ENCODE measurements around the gene EFL1. TPM values are rescaled to one million over a fixed set of nuclear protein-coding genes. Genes with fewer than 3 reads are reported as not detected.

EFL1 gene
- total and polyA plus RNA-seq, 11 donors = 3.5 to 19.2 (median 15.6) TPM

- intact Hi-C loops (cut with DNase I) = no loop called here
- WGBS, 4 donors = 64 to 72% (median 68%) methylated on average over 13 of the region's 13 CpGs
- no peak for ATAC-seq
- DNase-seq = no peak
- no peak for TF ChIP-seq CTCF (IDR thresholded peaks at IDR 0.05)
- no peak for TF ChIP-seq POLR2A (IDR thresholded peaks at IDR 0.05)
- no peaks in the 10 kb centered on the region for H3K36me3 ChIP-seq
- no peaks in the 10 kb centered on the region for H3K27me3 ChIP-seq
- no peak overlapping the region for H3K27ac ChIP-seq
- no peaks in the 10 kb centered on the region for H3K4me1 ChIP-seq
- H3K9me3 ChIP-seq = peaks cover 0 to 5% (median 0%) of the 10 kb centered on the region in 12 donors
- no peak overlapping the region for H3K4me3 ChIP-seq
Observed at GRCh38 chr15:82093774-82094211, 168.7 kb downstream of the EFL1 start.

GRCh38 chr15:82093325-82093724 lies 169.2 kb downstream of the EFL1 start:
- H3K4me1 ChIP-seq = no peaks in the 10 kb centered on the region
- H3K9me3 ChIP-seq = peaks cover 0 to 5% (median 0%) of the 10 kb centered on the region in 12 donors
- no peak overlapping the region for H3K4me3 ChIP-seq
- intact Hi-C loops (cut with DNase I) = no loop called here
- no peaks in the 10 kb centered on the region for H3K27me3 ChIP-seq
- H3K27ac ChIP-seq = no peak overlapping the region
- TF ChIP-seq POLR2A (IDR thresholded peaks at IDR 0.05) = no peak
- TF ChIP-seq CTCF (IDR thresholded peaks at IDR 0.05) = no peak
- H3K36me3 ChIP-seq = no peaks in the 10 kb centered on the region
- DNase-seq (no peak), ATAC-seq (no peak)
- 87 to 92% (median 89%) methylated on average over 5 of the region's 5 CpGs for WGBS, 4 donors

- H3K27ac ChIP-seq = no peak overlapping the region
- no peak for ATAC-seq
- H3K9me3 ChIP-seq = peaks cover 0 to 5% (median 0%) of the 10 kb centered on the region in 12 donors
- TF ChIP-seq CTCF (IDR thresholded peaks at IDR 0.05) = no peak
- TF ChIP-seq POLR2A (IDR thresholded peaks at IDR 0.05) = no peak
- DNase-seq = no peak
- no peaks in the 10 kb centered on the region for H3K27me3 ChIP-seq
- WGBS, 4 donors = 69 to 81% (median 80%) methylated on average over 3 of the region's 3 CpGs
- no peaks in the 10 kb centered on the region for H3K4me1 ChIP-seq
- no peaks in the 10 kb centered on the region for H3K36me3 ChIP-seq
- no peak overlapping the region for H3K4me3 ChIP-seq
- intact Hi-C loops (cut with DNase I) = no loop called here
Observed at GRCh38 chr15:82091636-82092140, 170.8 kb downstream of the EFL1 start.

- intact Hi-C loops (cut with DNase I) = no loop called here
- no peaks in the 10 kb centered on the region for H3K4me1 ChIP-seq
- 74 to 84% (median 79%) methylated on average over 16 of the region's 16 CpGs for WGBS, 4 donors
- H3K27me3 ChIP-seq = peaks cover 0 to 2% (median 0%) of the 10 kb centered on the region in 9 donors
- H3K9me3 ChIP-seq = no peaks in the 10 kb centered on the region
- no peak overlapping the region for H3K27ac ChIP-seq
- no peak overlapping the region for H3K4me3 ChIP-seq
- ATAC-seq (no peak), DNase-seq (no peak)
- no peak for TF ChIP-seq POLR2A (IDR thresholded peaks at IDR 0.05)
- TF ChIP-seq CTCF (IDR thresholded peaks at IDR 0.05) = no peak
- H3K36me3 ChIP-seq = no peaks in the 10 kb centered on the region
Observed at GRCh38 chr15:82086243-82086995, 176.1 kb downstream of the EFL1 start.

All from heart left ventricle (tissue), 16 donors.